ENCODE data around the gene JARID2. TPM values are rescaled to one million over a fixed set of nuclear protein-coding genes. Genes with fewer than 3 reads are reported as not detected.

The JARID2 gene
- total and polyA plus RNA-seq, 2 of the 8 experiments (the other 6 are each of a cell fraction or from before 2014, with no cell fraction given): 60.1 to 239 TPM

DNA sequence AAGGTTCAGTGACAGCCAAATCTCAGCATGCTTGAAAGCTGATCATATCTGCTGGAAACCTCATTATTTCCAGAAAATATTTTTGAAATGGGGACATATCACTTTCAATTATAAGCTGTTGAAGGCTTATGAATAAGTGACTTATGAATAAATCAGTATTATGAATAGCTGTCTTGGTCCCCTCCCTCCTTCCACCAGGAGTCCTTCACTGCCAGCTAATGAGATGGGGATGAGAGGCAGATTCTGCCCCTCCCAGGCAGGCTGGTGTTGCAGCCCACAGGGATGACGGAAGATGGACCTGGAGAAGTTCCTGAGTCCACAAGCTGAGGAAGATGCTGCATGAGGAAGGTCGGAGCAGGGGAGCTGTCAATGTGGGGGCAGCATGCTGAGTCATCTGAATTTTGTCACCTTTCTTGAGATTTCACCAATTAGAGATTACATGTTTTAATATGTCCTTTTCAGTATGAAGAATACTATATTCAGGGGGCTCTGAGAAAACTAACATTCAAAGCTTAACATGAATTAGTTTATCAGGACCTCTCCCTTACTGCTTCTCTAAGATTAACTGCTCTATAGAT lies 304.8 kb downstream of the JARID2 start (continued):
- TF ChIP-seq, protein P1, sequence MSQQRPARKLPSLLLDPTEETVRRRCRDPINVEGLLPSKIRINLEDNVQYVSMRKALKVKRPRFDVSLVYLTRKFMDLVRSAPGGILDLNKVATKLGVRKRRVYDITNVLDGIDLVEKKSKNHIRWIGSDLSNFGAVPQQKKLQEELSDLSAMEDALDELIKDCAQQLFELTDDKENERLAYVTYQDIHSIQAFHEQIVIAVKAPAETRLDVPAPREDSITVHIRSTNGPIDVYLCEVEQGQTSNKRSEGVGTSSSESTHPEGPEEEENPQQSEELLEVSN (IDR thresholded peaks at IDR 0.05): no peak
- TF ChIP-seq, protein P2, sequence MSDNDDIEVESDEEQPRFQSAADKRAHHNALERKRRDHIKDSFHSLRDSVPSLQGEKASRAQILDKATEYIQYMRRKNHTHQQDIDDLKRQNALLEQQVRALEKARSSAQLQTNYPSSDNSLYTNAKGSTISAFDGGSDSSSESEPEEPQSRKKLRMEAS (IDR thresholded peaks at IDR 0.05): no peak
- TF ChIP-seq, protein P3, sequence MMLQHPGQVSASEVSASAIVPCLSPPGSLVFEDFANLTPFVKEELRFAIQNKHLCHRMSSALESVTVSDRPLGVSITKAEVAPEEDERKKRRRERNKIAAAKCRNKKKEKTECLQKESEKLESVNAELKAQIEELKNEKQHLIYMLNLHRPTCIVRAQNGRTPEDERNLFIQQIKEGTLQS (IDR thresholded peaks at IDR 0.05; ENCODE audit: insufficient read depth, low read depth, low read length): no peak
- TF ChIP-seq EGR1 (IDR thresholded peaks at IDR 0.05; ENCODE audit: borderline replicate concordance, low read depth, low read length): no peak
